HG02938 (cell line): ENCODE results near the gene EIF3J.

Source experiments
- ATAC-seq: cut with Tn5 transposase; IDR thresholded peaks from one replicate; pipeline ENCODE4 v1.9.1; 2021; ENCODE audit warnings: mild to moderate bottlenecking, moderate library complexity; ENCODE audit not compliant: unreplicated experiment

EIF3J gene

GRCh38 chr15:44591326-44591725, 54.4 kb downstream of the EIF3J start:
- no peak for ATAC-seq

GRCh38 chr15:44593042-44593736, 56.2 kb downstream of the EIF3J start:
- no peak for ATAC-seq

GRCh38 chr15:44595246-44595645, 58.3 kb downstream of the EIF3J start:
- ATAC-seq, result no peak

GRCh38 chr15:44595656-44596510, 58.9 kb downstream of the EIF3J start:
- ATAC-seq, result no peak

DNA sequence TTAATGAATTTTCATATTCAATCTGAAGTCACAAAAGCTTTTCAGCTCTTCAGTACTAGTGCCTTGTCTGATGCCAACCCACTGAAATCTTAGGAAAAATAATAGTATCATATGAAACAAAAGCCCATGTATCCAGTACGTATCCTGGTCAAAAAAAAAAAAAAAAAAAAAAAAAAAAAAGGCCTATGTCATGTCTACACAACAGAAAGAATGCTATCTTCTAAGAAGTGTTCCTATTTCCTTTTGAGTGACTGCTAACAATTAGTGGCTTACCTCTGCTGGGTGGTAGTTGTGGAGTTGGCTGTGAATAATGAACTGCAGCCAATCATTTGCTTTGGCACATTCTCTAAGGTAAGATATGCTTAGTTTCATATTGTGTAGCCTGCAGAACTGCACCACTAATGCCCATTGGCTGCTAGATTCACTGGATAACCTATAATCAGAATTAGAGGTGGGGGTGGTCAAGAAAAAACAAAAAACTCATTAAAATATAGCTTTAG, 59.6 kb downstream of the EIF3J start:
- no peak for ATAC-seq

GRCh38 chr15:44598066-44598465, 61.1 kb downstream of the EIF3J start:
- ATAC-seq, result no peak

GRCh38 chr15:44598892-44599291, 61.9 kb downstream of the EIF3J start:
- ATAC-seq, result no peak

GRCh38 chr15:44603126-44603525, 66.2 kb downstream of the EIF3J start:
- no peak for ATAC-seq

GRCh38 chr15:44606740-44607139, 69.8 kb downstream of the EIF3J start:
- ATAC-seq, result no peak
